A673 (cell line): ENCODE measurements around the gene PKIB. TPM values are rescaled to one million over a fixed set of nuclear protein-coding genes. Genes with fewer than 3 reads are reported as not detected.

Source experiments
- BruUV-seq: library from RNA; stranded (reverse); fragments of 400-500 nt; replicated peaks from 2 replicates; lab custom pipeline; 2021; lab: Mats Ljungman, UMichigan
- CTCF ChIA-PET: fragments of 300-600 bp; sonication (Branson Sonifier 250); formaldehyde crosslinking; loops from one replicate; lab custom pipeline; 2022; ENCODE audit warnings: antibody characterized with exemption; lab: Charles Lee
- POLR2A ChIA-PET: fragments of 300-600 bp; sonication (Branson Sonifier 250); formaldehyde crosslinking; loops from one replicate; lab custom pipeline; 2022; ENCODE audit warnings: antibody characterized with exemption; ENCODE audit not compliant: low non-redundant PET; lab: Charles Lee
- DNase-seq: peaks from one replicate; pipeline ENCODE4 v3.0.0-alpha.2; 2015; ENCODE audit warnings: low spot score
- H3K27ac ChIP-seq: fragments of 200-600 bp; sonication (generic); 2 replicates; pipeline ENCODE4 v1.5.1; 2016; ENCODE audit warnings: mixed run types, low read depth, mild to moderate bottlenecking, mixed read lengths, antibody characterized with exemption, low read length; ENCODE audit not compliant: poor library complexity, severe bottlenecking
- H3K27me3 ChIP-seq: fragments of 200-600 bp; sonication (generic); replicated peaks from 2 replicates; pipeline ENCODE4 v1.6.1; 2017; ENCODE audit warnings: mixed run types, low read depth, mild to moderate bottlenecking, mixed read lengths, antibody characterized with exemption, low read length; ENCODE audit not compliant: insufficient read depth, poor library complexity
- H3K36me3 ChIP-seq: fragments of 200-600 bp; sonication (generic); 2 replicates; pipeline ENCODE4 v1.6.1; 2016; ENCODE audit warnings: mixed run types, mild to moderate bottlenecking, mixed read lengths, antibody characterized with exemption, low read length; ENCODE audit not compliant: insufficient read depth, poor library complexity, severe bottlenecking
- H3K4me1 ChIP-seq: fragments of 200-600 bp; sonication (generic); 2 replicates; pipeline ENCODE4 v1.6.1; 2017; ENCODE audit warnings: mixed run types, mild to moderate bottlenecking, mixed read lengths, antibody characterized with exemption, low read length; ENCODE audit not compliant: insufficient read depth, poor library complexity, severe bottlenecking
- H3K4me3 ChIP-seq: fragments of 200-600 bp; sonication (generic); 2 replicates; pipeline ENCODE4 v1.5.1; 2016; ENCODE audit warnings: low read depth, mixed run types, mild to moderate bottlenecking, mixed read lengths, low read length; ENCODE audit not compliant: poor library complexity, severe bottlenecking
- H3K9me3 ChIP-seq: fragments of 200-600 bp; sonication (generic); 2 replicates; pipeline ENCODE4 v1.6.1; 2016; ENCODE audit warnings: mixed run types, low read depth, mild to moderate bottlenecking, mixed read lengths, antibody characterized with exemption, low read length; ENCODE audit not compliant: poor library complexity, severe bottlenecking
- CTCF ChIP-seq: fragments of 300-800, 200-600 bp; sonication (generic); conservative IDR thresholded peaks from 2 replicates; pipeline ENCODE4 v1.5.1; 2017; ENCODE audit warnings: low read depth, mild to moderate bottlenecking, antibody characterized with exemption, low read length, moderate library complexity, mixed read lengths
- EZH2 ChIP-seq: fragments of 200-600 bp; sonication (generic); IDR thresholded peaks from 2 replicates; pipeline ENCODE4 v1.6.1; 2017; ENCODE audit warnings: borderline replicate concordance, low read depth, mild to moderate bottlenecking, mixed read lengths, antibody characterized with exemption, low read length; ENCODE audit not compliant: poor library complexity, severe bottlenecking
- intact Hi-C: fragments of 100-400 bp; cut with micrococcal nuclease; formaldehyde crosslinking; loops from one replicate; pipeline ENCODE4 v1.10.0; 2022; ENCODE audit not compliant: unreplicated experiment
- total RNA-seq: library from RNA; stranded (reverse); gene quantifications from 2 replicates; pipeline ENCODE4 v1.2.3, GENCODE V29; 2021

PKIB gene
- total RNA-seq, 1 experiment from 2014 or later, result 11.5 TPM

- DNase-seq, result no peak
- Histone ChIP-seq H3K27ac (no peak overlapping the region), H3K9me3 (no peaks in the 10 kb centered on the region), H3K27me3 (no peaks in the 10 kb centered on the region), H3K4me3 (no peak overlapping the region), H3K36me3 (no peaks in the 10 kb centered on the region), H3K4me1 (no peaks in the 10 kb centered on the region)
- POLR2A ChIA-PET, result no interaction called here
- CTCF ChIA-PET, result no interaction called here
- intact Hi-C loops, result no loop called here
- BruUV-seq, result no TSS peak
- TF ChIP-seq EZH2, result no peak
- no peak for TF ChIP-seq CTCF
These were observed 162.7 kb downstream of the PKIB start for GRCh38 chr6:122772724-122773415.

Other genes starting within 250 kb of the PKIB start
- 27.5 and 31.3 TPM in 2 replicates for gene HSF2, start 210.8 kb upstream of the PKIB start, total RNA-seq
- gene SERINC1, start 138.6 kb upstream of the PKIB start, total RNA-seq, result 81.6 and 82.9 TPM in 2 replicates
- gene FABP7, start 169.3 kb downstream of the PKIB start, total RNA-seq, result 1.2 and 1.4 TPM in 2 replicates
- gene SMPDL3A, start 178.9 kb downstream of the PKIB start, total RNA-seq, result 10.3 and 12.4 TPM in 2 replicates